AG09309 (cell line): ENCODE measurements around the gene CFI.
A peak's percentile ranks its signal among the peaks of the same experiment; 100 is the strongest.

Experiments used
- DNase-seq: peaks from one replicate; pipeline ENCODE4 v3.0.0-alpha.2; 2010; ENCODE audit warnings: low read depth
- H3K4me3 ChIP-seq: 2 replicates; pipeline ENCODE4 v1.5.1; 2011; ENCODE audit warnings: mild to moderate bottlenecking, low read depth, low read length, moderate library complexity; ENCODE audit not compliant: control insufficient read depth
- CTCF ChIP-seq: IDR thresholded peaks from 2 replicates; pipeline ENCODE4 v1.5.1; 2011; ENCODE audit warnings: mild to moderate bottlenecking, low read depth, low read length, inconsistent platforms; ENCODE audit not compliant: insufficient read depth, control insufficient read depth; ENCODE audit errors: missing control alignments

Gene CFI

GRCh38 chr4:109801895-109802319 lies at the start of gene CFI:
Gene CFI, minus strand, starts transcription at chr4:109801999. Its CDS starts 28 bp downstream, at chr4:109801971.
- peak; percentile 49 for DNase-seq
- no peak for TF ChIP-seq CTCF
- H3K4me3 ChIP-seq = no peak within 1 kb of the TSS

- no peak for DNase-seq
- no peak overlapping the region for H3K4me3 ChIP-seq
- no peak for TF ChIP-seq CTCF
These were observed 48.8 kb upstream of the CFI start for GRCh38 chr4:109850601-109851000.

GRCh38 chr4:109848501-109848900 lies 46.7 kb upstream of the CFI start:
- no peak for DNase-seq
- no peak overlapping the region for H3K4me3 ChIP-seq
- no peak for TF ChIP-seq CTCF

- TF ChIP-seq CTCF = no peak
- no peak for DNase-seq
- H3K4me3 ChIP-seq = no peak within 1 kb of the TSS
These were observed 46.2 kb upstream of the CFI start, which contains the start of gene LRIT3 for GRCh38 chr4:109847896-109848442. Gene LRIT3, plus strand, starts transcription at chr4:109848107. Its CDS starts 95 bp downstream, at chr4:109848202.

GRCh38 chr4:109846395-109847098 lies 44.7 kb upstream of the CFI start:
- no peak for DNase-seq
- no peak for TF ChIP-seq CTCF

GRCh38 chr4:109836985-109837384 lies 35.2 kb upstream of the CFI start:
- no peak for TF ChIP-seq CTCF
- H3K4me3 ChIP-seq = no peak overlapping the region
- no peak for DNase-seq

More at GRCh38 chr4:109846395-109847098, 44.7 kb upstream of the CFI start:
- H3K4me3 ChIP-seq = no peak overlapping the region
